Measurements from ENCODE around the gene EYS.

EYS gene

GRCh38 chr6:65285275-65285674 is 421.8 kb downstream of the EYS start:
- TF ChIP-seq CTCF (conservative IDR thresholded peaks at IDR 0.05; ENCODE audit: control insufficient read depth, insufficient read depth, low read depth, low read length), result no peak
- no peak for DNase-seq (ENCODE audit: low read depth)

GRCh38 chr6:65280060-65280459 is 427.0 kb downstream of the EYS start:
- TF ChIP-seq CTCF (conservative IDR thresholded peaks at IDR 0.05; ENCODE audit: control insufficient read depth, insufficient read depth, low read depth, low read length), result no peak
- no peak for DNase-seq (ENCODE audit: low read depth)
- no peak overlapping the region for H3K4me3 ChIP-seq (ENCODE audit: control insufficient read depth, low read depth, low read length)

More at GRCh38 chr6:65285275-65285674, 421.8 kb downstream of the EYS start:
- no peak overlapping the region for H3K4me3 ChIP-seq (ENCODE audit: control insufficient read depth, low read depth, low read length)

- H3K4me3 ChIP-seq (ENCODE audit: control insufficient read depth, low read depth, low read length), result no peak overlapping the region
- TF ChIP-seq CTCF (conservative IDR thresholded peaks at IDR 0.05; ENCODE audit: control insufficient read depth, insufficient read depth, low read depth, low read length), result no peak
- no peak for DNase-seq (ENCODE audit: low read depth)
Observed at GRCh38 chr6:65262241-65262640, 444.8 kb downstream of the EYS start.

- no peak for TF ChIP-seq CTCF (conservative IDR thresholded peaks at IDR 0.05; ENCODE audit: control insufficient read depth, insufficient read depth, low read depth, low read length)
- no peak for DNase-seq (ENCODE audit: low read depth)
- H3K4me3 ChIP-seq (ENCODE audit: control insufficient read depth, low read depth, low read length), result no peak overlapping the region
Observed at GRCh38 chr6:65259982-65260381, 447.0 kb downstream of the EYS start.

GRCh38 chr6:65259059-65259458 is 448.0 kb downstream of the EYS start:
- TF ChIP-seq CTCF (conservative IDR thresholded peaks at IDR 0.05; ENCODE audit: control insufficient read depth, insufficient read depth, low read depth, low read length), result peak; percentile 30
- DNase-seq (ENCODE audit: low read depth), result peak; percentile 43

GRCh38 chr6:65253041-65253440 is 454.0 kb downstream of the EYS start:
- TF ChIP-seq CTCF (conservative IDR thresholded peaks at IDR 0.05; ENCODE audit: control insufficient read depth, insufficient read depth, low read depth, low read length), result no peak
- no peak for DNase-seq (ENCODE audit: low read depth)
- no peak overlapping the region for H3K4me3 ChIP-seq (ENCODE audit: control insufficient read depth, low read depth, low read length)

More at GRCh38 chr6:65259059-65259458, 448.0 kb downstream of the EYS start:
- no peak overlapping the region for H3K4me3 ChIP-seq (ENCODE audit: control insufficient read depth, low read depth, low read length)

GRCh38 chr6:65248101-65248610 is 458.9 kb downstream of the EYS start:
- TF ChIP-seq CTCF (conservative IDR thresholded peaks at IDR 0.05; ENCODE audit: control insufficient read depth, insufficient read depth, low read depth, low read length), result no peak
- no peak overlapping the region for H3K4me3 ChIP-seq (ENCODE audit: control insufficient read depth, low read depth, low read length)
- DNase-seq (ENCODE audit: low read depth), result no peak

All from fibroblast of mammary gland (primary cell).